Middle frontal gyrus (tissue), 1 donor: Measurements from ENCODE around the gene CBLL2.
"Not testable (repeated sequence)": the region's sequence is repeated elsewhere in the genome, so short reads cannot be mapped to it uniquely, and the experiment has no call there.

Source experiments
- DNase-seq: peaks from one replicate; pipeline ENCODE4 v3.0.0-alpha.2; 2015; ENCODE audit warnings: low spot score; ENCODE audit errors: extremely low spot score

CBLL2 gene, protein sequence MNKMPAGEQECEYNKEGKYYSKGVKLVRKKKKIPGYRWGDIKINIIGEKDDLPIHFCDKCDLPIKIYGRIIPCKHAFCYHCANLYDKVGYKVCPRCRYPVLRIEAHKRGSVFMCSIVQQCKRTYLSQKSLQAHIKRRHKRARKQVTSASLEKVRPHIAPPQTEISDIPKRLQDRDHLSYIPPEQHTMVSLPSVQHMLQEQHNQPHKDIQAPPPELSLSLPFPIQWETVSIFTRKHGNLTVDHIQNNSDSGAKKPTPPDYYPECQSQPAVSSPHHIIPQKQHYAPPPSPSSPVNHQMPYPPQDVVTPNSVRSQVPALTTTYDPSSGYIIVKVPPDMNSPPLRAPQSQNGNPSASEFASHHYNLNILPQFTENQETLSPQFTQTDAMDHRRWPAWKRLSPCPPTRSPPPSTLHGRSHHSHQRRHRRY

DNA sequence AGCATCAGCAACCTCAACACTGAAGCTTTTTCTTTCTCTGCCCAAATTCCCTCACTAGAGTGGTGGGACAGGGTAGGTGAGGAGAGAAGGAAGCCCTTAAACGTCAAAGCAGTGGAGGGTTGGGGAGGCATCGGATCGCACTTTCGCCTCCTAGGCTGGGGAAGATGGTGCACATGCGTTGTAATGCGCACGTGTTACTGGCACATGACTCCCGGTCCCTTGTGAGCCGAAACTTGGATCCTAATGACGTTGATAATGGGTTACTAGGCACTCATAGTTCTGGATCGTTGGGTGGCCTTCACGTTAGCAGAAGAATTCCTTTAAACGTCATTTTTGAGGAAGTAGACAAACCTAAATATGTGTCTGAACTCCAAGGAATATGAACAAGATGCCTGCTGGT lies at the start of gene CBLL2:
Gene CBLL2 (plus strand): TSS at position 301 of the 400 bp plus-strand sequence. CDS start 79 bp downstream, at position 380.
- no peak for DNase-seq

DNA sequence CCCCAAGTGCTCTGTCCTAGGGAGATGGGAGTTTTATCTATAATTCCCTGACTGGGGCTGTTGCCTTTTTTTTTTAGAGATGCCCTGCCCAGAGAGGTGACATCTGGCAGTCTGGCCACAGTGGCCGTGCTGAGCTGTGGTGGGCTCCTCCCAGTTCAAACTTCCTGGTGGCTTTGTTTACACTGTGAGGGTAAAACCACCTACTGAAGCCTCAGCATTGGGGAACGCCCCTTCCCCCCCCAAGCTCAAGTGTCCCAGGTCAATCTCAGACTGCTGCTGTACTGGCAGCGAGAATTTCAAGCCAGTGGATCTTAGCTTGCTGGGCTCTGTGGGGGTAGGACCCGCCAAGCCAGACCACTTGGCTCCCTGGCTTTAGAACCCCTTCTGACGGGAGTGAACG lies 38.3 kb upstream of the CBLL2 start:
- no peak for DNase-seq

DNA sequence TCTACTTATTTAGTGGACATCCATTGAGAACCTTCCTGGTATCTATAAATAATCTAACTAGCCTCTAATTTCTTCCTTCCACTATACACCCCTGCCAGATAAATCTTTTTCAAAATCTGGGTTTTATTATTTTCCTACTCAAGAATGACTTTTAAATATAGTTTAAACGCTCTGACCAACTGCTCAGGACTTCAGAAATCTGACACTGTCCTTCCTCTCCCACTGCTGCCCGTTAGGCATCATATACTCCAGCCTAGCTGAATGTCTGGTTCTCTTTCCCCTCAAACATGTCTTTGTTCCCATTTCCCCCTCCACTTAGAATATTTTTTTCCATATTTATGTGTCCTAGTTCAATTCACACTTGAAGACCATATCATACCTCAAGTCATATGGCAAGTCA lies 35.2 kb upstream of the CBLL2 start:
- no peak for DNase-seq

DNA sequence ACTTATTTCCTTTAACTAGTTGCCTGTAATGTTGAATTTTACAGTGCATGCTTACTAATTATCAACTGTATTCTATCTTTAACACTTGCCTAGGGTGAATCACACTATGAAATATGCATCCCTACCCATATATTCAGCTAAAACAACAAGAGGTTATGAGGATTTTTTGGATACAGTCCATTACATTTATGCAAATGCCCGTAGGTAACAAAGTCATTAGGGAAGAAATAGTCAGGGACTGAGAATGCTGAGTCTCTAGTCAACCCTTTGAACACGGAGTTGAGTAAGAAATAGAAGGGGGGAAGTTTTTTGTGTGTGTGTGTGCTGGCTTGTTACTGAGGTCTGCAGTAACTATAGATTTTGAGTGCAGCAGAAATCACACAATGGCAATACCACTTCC lies 26.1 kb upstream of the CBLL2 start:
- no peak for DNase-seq

DNA sequence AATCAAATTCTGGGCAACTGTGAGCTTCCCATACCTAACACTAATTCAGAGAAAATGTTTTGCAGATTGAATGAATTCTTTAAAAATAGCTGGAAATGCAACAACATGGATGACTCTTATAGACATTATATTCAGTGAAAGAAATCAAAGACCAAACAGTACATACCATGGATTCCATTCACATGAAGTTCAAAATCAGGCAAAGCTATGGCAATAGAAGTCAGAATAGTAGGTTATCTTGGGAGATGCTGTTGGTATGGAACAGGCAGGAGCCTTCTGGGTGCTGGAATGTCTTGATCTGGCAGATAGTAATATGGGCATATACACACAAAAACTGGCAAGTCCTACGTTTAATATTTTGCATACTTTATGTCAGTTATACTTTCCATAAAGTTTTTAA lies 25.5 kb upstream of the CBLL2 start:
- DNase-seq, result no peak

DNA sequence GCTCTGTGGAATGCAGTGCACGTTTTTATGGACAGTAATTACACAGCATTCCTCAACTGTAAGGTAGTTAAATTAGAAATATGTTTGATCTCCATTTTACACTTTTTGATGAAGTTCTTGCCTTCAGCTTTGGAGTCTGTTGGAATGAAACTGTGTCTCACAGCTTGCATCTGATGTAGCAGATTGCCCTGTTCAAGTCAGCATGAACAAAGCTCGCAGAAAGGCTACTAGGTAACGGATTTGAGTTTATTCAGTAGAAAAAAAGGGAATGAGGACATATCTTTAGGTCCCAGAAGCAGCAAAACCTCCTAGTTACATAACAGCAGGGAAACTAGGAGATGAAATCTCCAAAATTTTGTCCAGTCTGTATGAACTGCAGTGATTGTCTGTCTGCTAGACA lies 24.3 kb upstream of the CBLL2 start:
- no peak for DNase-seq

DNA sequence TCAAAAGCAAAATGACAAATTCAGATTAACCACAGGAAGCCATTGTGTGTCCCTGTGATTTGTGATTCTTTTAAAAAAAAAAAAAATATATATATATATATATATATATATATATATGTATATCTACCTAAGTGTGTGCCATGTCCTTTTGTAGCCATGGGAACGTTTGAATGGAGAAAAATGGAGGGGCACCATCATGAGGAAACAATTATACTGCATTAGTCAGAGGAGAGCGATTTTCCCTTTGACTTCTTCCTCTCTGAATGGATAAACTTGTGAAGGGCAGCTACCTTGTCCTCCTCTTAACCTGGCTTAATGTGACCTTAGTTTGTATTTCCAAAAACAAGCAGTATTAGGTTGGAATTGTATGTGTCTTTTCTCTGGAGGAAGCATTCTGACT lies 23.3 kb upstream of the CBLL2 start:
- no peak for DNase-seq

DNA sequence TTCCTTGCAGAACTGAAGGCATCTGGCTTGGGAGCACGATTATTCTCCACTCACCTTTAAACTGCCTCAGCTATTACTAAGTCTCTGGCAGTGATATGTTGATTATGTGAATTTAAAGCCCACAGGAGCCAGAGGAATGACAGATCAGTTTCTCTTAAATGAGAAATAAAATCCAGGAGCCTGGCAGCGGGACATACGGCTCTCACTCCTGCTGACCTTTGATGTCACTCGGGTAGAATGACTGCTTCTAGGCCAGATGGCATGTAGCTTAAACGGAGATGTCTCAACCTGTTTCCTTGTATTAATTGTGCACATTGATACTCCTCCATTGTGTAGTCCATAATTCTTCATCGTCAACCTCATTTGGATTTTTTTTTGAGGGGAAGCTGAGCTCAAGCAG lies 4.0 kb upstream of the CBLL2 start:
- no peak for DNase-seq

DNA sequence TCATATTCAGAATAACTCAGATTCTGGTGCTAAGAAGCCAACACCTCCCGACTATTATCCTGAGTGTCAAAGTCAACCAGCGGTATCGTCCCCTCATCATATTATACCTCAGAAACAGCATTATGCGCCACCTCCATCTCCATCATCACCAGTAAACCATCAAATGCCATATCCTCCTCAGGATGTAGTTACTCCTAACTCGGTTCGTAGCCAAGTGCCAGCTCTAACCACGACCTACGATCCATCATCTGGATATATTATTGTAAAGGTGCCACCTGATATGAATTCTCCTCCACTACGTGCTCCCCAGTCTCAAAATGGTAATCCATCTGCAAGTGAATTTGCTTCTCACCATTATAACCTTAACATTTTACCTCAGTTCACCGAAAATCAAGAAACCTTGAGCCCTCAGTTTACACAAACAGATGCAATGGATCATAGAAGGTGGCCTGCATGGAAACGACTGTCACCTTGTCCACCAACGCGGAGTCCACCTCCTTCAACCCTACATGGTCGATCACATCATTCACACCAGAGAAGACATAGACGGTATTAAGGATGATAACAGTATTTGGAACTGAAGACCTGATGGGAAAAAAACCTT lies 1.1 kb downstream of the CBLL2 start:
- no peak for DNase-seq

DNA sequence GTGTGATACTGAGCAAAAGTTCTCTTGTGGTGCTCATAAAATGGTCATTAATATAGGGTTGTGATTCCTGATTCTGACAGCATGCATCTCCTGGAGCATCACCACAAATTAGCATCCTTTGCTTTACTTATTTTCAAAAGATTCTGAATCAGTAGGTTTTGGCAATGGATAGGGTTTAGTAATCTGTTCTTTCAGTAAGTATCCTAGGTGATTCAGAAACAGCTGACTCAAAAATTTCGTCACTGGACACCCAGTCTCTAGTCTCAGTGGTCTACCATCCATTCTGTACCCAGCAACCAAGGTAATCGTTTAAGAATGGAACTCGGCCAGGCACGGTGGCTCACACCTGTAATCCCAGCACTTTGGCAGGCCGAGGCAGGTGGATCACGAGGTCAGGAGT lies 4.1 kb downstream of the CBLL2 start:
- no peak for DNase-seq

DNA sequence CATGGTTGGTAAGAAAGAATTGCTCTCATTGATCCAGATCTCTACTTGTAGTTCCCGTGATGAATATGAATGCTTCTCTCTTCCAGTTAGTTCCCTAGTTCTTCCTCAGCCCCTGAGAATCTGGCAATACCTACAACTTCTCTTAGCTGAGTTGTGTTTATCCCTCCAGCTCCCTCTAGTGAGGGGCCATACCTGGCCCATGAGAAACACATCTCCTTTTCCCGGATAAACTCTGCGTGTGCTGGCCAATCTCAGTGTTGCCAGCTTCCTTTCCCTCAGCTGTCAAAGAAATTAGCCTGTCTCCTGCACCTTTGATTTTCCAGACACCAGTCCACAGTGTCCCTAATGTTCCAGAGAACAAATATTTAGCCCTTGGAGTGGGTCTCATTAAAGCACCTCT lies 5.7 kb downstream of the CBLL2 start:
- no peak for DNase-seq

DNA sequence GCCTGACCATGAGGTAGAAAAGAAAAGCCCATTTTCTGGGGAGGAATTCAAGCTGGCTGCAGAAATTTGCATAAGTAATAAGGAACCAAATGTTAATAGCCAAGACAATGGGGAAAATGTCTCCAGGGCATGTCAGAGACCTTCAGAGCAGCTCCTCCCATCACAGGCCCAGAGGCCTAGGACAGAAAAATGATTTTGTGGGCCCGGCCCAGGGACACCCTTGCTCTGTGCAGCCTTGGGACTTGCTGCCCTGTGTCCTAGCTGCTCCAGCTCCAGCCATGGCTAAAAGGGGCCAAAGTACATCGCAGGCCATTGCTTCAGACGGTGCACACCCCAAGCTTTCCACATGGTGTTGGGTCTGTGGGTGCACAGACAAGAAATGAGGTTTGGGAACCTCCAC lies 16.5 kb downstream of the CBLL2 start:
- not testable (repeated sequence) for DNase-seq

DNA sequence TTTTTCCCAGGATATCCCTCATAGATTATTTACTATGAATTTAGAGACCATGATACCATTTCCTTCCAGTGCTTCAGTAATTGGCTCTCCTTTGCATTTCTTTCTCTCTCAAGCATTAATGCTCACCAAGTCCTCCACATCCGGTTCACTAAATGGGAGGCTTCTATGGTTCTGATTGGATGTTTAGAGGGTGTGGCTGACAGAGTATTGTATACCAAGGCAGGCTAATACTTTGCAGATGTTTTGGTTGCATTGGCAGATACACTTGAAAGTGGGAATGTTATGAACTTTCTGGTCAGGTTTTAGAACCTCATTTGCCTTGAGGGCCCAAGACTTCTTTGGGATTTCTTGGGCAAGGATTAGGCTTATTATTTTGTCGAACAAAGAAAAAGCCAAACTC lies 24.2 kb downstream of the CBLL2 start:
- no peak for DNase-seq

DNA sequence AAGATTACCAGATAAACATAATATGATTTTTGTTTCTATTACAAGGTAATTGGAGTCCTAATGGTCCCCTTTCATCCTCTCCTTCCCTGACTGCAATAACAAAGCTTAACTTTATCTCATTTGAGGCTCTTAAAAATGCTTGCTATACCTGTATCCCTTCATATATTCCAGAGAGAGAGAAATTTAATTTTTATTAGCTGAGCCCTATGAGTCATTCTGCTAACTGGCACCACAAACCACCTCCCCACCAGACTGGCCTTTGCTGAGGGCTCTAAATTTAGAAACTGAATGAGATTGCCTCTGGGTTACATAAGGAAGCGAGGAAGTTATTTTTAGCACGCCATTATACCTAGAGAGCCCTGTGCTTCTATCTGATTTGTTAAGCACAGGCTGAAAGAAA lies 27.4 kb downstream of the CBLL2 start:
- no peak for DNase-seq

DNA sequence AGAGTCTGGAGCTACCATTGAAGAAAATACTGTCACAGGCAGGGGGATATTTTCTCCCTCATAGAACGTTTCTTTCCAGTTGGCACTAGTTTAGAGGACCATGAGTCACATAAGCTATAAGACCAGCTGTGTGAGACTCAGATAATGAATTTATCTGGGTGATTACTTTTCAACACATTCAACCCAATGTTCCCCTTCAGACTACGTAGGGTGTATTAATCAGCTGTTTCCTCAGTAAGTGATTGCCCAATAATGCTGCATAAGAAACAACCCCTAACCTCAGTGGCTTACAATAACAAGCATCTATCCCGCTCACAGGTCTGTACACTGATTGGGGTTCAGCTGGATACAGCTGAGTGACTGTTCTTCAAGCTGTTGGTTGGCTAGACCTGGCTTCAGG lies 38.1 kb downstream of the CBLL2 start:
- DNase-seq, result no peak

DNA sequence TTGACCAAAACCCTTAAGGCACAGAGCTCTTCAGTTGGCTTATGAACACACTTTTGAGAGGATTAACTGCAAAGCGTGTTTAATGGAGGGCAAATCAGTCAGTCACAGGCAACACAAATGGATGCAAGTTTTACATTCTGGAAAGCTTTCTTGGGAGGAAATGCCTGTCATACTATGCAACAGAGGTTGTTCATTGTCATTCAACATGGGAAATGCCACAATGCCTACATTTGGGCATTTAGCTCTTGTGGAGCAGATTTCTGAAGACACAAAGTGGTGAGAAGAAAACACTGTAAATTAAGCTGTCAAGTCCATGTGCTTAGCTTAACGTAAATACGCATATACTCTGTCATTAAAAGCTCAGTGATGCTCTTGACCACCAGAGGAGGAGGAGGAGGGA lies 41.1 kb downstream of the CBLL2 start:
- DNase-seq, result no peak

DNA sequence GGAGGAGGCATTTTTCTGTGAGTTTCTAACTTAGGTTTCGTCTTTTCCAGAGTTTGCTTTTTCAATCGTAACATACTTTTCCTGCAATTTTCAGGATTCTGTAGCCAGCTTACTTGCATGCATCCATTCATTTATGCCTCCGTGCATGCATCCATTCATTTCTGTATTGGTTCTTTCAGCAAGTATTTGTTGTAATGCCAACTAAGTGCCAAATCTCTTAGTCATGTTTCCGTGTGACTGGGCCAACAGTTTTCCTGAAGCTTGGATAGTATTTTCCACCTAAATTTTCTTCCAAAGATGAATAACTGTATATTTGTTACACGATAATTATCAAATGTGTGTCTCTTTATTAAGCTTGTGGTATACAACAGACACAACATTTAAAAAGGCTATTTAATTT lies 41.5 kb downstream of the CBLL2 start:
- DNase-seq, result no peak

DNA sequence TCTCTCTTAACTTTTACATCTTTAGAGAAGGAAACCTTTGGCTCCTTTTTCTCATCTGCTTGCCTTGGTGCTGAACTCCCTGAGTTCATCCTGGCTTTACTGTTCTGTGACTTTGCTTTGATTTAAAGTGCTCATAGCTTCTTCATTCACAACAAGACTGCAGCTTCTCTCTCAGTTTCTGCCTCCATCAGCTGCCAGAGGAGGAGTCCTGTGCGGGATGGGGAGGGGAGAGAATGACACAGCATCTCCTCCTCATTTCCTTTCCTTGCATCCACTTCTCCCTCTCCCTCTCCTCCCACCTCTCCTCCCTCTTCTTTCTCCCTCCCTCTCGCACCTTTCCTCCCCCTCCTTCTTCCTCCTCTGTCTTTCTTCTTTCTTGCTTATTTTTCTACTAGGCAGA lies 42.0 kb downstream of the CBLL2 start:
- no peak for DNase-seq

DNA sequence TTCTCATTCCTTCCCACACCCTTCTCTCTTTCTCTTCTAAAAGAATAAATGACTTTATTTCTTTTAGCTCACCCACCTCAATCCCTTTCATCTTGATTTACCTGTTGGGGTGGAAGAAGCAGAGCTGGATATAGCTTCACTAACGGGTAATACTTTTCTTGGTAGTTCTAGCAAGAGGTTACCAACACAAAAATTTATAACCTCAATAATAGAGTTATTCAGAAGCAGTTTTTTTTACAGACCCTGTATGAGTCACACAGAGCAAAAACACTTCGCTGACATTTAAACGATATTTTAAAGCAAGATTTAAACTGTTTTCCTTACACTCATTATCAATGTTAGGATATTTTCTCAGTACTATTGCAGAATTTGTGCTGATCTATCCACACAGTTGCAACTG lies 42.4 kb downstream of the CBLL2 start:
- DNase-seq, result no peak

DNA sequence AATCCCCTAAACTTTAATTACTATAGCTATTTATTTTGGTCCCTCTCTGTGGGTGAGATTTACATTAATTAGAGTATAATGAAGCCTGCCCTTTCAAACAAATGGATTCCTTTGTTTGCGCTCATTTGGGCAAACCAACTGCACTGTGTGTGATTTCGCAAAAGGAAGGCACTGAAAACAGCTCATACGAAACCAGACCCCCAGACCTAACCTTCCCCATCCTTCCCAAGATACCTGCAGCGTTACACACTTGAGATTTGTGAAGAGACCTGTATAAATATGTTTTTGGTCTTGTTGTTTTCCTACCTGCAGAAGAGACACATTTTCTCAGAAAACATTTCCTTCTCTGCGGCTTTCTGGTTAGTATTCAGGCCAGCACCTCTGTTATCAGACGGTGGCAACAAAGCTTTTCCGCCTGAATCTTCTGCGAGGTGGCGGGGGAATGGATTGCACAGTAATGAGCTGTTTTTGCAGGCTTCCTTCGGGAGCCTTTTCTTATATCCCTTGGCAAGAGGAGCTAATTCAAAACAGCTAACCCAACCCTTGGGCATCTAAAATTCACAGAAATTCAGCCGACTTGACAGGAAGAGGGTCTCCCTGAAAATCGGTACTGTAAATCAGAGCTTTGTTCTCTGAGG lies 47.6 kb downstream of the CBLL2 start:
- DNase-seq, result no peak

DNA sequence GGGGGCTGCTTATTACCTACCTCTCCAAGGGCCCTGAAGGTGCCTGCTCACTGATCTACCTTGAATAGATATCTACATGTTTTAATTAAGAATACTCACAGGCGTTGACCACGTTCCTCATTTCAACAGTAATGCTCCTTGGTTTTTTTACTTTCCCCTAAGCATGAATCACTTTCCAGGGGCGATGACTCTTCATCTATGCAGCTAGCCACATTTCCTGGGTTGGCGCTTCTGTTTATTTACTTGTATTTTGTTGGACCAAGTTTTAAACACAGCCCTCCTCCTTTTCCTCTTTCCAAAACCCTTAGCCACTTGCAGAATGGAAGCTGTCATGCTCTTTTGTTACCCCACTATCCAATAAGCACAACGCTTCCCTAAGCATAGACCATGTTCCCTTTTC lies 50.8 kb downstream of the CBLL2 start:
- DNase-seq, result no peak
